Activated CD4-positive, alpha-beta T cell treated with anti-CD3 and anti-CD28 coated beads for 48 hours (primary cell): ENCODE data around the gene SCGB1D2.

ENCODE experiments used
- DNase-seq: peaks from one replicate; pipeline ENCODE4 v3.0.0-alpha.2; 2020

Gene SCGB1D2

GRCh38 chr11:62264004-62264403 lies 22.0 kb downstream of the SCGB1D2 start:
- no peak for DNase-seq

GRCh38 chr11:62266558-62266957 lies 24.5 kb downstream of the SCGB1D2 start:
- DNase-seq: peak; percentile 53

GRCh38 chr11:62267050-62267449 lies 25.0 kb downstream of the SCGB1D2 start:
- no peak for DNase-seq

- DNase-seq: no peak
Measured at GRCh38 chr11:62267576-62267975, 25.5 kb downstream of the SCGB1D2 start.

- DNase-seq: no peak
Measured at GRCh38 chr11:62269654-62270278, 27.7 kb downstream of the SCGB1D2 start, which contains the start of gene SCGB2A2. TSS of gene SCGB2A2 (plus strand) at chr11:62270158. CDS start at chr11:62270217, 59 bp downstream.

- no peak for DNase-seq
Measured at GRCh38 chr11:62273284-62273683, 31.2 kb downstream of the SCGB1D2 start.

- DNase-seq: no peak
Measured at GRCh38 chr11:62273789-62274275, 31.8 kb downstream of the SCGB1D2 start.

- DNase-seq: no peak
Measured at GRCh38 chr11:62280452-62280851, 38.4 kb downstream of the SCGB1D2 start.
